HG03175 (cell line): Measurements from ENCODE around the gene IL12RB2.

Source experiments
- ATAC-seq: cut with Tn5 transposase; IDR thresholded peaks from one replicate; pipeline ENCODE4 v1.9.1; 2021; ENCODE audit warnings: mild to moderate bottlenecking, moderate library complexity; ENCODE audit not compliant: unreplicated experiment

IL12RB2 gene, protein sequence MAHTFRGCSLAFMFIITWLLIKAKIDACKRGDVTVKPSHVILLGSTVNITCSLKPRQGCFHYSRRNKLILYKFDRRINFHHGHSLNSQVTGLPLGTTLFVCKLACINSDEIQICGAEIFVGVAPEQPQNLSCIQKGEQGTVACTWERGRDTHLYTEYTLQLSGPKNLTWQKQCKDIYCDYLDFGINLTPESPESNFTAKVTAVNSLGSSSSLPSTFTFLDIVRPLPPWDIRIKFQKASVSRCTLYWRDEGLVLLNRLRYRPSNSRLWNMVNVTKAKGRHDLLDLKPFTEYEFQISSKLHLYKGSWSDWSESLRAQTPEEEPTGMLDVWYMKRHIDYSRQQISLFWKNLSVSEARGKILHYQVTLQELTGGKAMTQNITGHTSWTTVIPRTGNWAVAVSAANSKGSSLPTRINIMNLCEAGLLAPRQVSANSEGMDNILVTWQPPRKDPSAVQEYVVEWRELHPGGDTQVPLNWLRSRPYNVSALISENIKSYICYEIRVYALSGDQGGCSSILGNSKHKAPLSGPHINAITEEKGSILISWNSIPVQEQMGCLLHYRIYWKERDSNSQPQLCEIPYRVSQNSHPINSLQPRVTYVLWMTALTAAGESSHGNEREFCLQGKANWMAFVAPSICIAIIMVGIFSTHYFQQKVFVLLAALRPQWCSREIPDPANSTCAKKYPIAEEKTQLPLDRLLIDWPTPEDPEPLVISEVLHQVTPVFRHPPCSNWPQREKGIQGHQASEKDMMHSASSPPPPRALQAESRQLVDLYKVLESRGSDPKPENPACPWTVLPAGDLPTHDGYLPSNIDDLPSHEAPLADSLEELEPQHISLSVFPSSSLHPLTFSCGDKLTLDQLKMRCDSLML

DNA sequence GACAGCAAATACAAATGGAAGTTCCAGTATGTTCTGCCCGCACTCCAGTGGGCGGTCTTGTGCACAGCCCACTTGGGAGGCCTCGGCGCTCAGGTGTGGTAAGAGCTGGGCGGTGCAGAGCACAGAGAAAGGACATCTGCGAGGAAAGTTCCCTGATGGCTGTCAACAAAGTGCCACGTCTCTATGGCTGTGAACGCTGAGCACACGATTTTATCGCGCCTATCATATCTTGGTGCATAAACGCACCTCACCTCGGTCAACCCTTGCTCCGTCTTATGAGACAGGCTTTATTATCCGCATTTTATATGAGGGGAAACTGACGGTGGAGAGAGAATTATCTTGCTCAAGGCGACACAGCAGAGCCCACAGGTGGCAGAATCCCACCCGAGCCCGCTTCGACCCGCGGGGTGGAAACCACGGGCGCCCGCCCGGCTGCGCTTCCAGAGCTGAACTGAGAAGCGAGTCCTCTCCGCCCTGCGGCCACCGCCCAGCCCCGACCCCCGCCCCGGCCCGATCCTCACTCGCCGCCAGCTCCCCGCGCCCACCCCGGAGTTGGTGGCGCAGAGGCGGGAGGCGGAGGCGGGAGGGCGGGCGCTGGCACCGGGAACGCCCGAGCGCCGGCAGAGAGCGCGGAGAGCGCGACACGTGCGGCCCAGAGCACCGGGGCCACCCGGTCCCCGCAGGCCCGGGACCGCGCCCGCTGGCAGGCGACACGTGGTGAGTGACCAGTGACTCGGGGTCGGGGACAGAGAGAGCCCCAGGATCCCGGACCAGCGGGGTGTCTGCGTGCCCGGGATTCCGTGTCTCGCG is at the start of gene IL12RB2:
TSS of gene IL12RB2 (plus strand) at position 623 of the 810 bp plus-strand sequence. CDS start 12,496 bp downstream, outside the sequence.
- peak; percentile 52 for ATAC-seq

DNA sequence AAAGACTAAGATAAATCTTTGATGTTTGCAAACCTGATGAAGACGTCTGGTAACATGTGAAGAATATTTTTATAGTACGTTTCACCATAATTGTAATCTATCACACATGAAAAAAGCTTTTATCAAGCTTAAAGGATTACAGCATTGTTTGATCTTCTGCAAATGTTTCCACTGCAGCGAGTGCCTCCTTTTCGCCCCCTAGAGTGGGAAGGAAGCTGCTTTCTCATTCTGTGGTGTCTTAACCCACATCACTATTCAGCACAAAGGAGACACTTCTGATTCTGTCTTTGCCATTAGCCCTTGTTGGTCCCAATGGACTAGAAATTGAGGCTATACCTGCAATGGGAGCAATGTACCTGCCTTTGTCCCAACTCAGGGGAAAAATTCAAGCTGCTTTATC is 46.0 kb upstream of the IL12RB2 start:
- no peak for ATAC-seq

DNA sequence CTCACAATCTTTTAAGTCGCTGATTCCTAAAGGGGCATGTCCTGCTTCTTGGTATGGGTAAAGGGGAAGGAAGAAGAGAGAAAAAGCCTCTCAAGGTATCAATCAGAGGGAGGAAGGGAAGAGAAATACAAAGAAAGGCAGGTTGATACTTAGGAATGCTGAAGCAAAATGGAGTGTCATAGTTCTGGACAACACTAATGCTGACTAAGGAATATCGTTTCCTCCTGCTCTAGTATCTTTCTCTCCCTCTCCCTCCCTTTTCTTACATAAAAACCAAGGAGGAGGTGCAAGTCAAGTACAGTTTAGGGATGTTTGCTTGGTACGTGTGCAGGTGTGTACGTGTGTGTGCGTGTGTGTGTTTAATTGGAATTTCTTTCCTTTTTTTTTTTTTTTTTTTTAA is 44.9 kb upstream of the IL12RB2 start:
- ATAC-seq = no peak

DNA sequence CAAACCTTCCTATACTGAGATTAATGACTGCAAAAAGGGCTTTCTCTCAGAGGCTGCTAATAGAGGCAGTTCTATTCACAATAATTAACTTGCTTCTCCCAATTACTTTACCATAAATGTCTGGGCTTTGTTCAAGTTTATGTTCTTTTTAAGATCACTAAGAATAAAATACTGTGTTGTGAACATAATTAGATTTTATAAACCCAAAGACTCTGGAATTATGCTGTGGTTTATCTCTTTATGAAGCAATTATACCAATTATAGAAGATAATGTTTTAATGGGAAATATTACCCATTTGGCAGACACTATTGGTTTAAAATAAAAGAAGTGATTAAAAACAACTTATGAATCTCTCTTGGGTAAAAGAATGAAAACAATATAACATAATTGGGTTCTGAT is 43.5 kb upstream of the IL12RB2 start:
- ATAC-seq = no peak

DNA sequence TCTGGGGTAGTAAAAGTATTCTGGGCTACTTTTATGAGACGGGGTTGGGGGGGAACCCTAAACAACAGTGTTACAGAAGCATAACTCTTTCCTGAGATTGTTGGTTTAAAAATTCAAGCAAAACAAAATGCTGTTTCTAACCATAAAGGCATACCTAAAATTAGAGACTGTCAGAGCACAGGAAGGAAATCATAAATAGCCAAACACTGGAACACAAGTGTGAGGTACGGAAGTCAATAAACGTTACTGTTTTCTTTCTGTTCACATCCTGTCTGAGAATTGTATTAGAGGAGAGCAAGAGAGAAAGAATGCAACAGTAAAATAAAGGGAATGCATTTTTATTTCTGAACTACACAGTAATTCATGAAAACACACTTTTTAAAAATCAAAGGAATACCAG is 42.8 kb upstream of the IL12RB2 start:
- no peak for ATAC-seq

DNA sequence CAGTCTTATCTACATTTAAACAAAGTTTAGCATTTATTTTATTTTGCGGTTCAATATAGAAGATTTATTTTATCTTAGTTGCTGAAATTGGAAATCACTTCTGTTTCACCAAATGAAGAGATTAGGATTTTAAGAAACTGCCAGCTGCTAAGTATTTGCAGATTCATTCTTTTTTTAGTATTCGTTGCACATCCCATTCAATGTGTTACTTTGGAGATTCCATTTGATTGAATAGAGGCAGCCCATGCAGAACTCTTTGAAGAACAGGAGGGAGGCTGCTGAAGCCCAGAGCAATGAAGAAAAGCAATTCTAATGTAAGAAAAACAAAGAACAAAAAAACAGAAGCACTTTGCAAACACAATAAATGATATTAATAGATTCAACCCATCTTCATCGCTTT is 38.6 kb upstream of the IL12RB2 start:
- no peak for ATAC-seq

DNA sequence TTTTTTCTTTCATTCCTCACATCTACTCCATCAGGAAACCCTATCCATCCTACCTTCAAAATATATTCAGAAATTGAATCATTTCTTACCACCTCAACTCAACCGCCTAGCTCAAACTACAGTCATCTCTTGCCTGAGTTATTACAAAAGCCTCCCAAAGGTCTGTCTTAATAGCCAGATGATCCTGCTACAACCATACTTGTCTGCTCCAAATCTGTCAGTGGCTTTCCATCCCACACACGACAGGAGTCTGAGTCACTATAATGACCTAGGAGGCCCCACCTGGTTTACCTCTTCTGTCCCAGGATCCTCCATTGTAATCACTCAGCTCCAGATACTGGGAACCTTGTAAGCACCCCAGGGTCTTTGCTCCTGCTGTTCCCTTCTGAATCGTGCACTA is 37.1 kb upstream of the IL12RB2 start:
- no peak for ATAC-seq

DNA sequence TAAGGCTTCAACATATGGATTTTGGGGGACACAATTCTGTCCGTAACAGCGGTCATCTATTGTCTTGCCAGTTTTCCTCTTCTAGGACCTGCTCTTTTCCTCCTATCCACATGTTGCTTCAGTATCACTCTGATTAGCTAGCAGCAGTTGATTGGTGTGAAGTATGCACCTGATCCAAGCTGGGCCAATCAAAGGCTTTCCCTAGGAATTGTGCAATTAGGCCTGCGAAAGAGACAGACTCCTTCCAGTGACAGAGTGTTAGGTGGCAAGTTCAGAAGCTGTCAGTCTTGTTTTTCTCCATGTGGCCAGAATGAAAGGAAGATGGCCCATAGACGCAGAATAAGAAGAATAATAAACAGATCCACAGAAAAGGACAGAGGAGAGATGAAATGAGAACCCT is 34.1 kb upstream of the IL12RB2 start:
- ATAC-seq = no peak

DNA sequence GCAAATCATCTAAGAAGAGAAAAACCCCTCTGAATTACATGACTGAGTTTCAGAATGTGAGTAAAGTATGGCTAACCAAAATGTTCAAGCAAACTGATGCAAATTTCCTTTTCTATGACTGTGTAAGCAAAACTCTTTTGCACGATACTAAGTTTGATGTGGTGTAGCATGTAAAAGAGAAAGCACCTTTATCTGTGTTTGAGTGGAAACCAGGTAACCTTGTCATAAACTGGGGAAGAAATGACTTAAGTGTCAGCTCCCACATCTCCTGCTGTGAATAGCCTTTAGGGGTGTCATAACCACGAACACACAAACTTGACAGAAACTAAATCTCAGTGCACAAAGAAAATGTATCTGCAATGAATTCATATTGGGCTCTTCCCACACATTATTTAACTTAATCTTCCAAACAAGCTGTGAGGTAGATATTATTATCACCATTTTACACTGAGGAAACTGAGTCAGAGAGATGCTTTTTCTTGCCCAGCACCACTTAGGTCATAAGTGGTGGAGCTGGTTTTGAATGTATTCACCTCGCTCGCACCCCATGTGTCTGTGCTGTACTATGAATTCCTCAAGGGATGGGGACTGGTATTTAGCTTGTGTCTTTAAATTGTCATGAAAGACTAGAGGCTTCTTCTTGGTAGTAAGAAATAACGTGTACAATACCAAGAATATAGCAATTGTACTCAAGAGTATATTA is 32.9 kb upstream of the IL12RB2 start:
- ATAC-seq = no peak

DNA sequence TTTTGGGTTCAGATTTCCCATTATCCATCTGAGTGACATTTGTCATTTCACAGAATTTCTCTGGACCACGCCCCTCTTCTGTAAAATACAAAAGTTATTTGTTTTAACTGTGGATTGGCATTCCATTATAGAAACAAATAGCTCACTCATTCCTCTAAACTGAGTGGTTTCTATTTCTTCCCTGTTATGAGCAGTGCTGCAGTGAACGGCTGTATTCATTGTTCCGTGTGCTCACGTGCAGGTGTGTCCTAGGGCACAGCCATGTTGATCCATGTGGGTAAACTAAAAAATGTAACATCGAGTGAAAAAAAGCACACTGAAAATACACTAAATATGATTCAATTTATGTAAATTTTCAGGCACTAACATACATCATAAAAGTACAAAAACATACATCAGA is 27.0 kb upstream of the IL12RB2 start:
- ATAC-seq = no peak

DNA sequence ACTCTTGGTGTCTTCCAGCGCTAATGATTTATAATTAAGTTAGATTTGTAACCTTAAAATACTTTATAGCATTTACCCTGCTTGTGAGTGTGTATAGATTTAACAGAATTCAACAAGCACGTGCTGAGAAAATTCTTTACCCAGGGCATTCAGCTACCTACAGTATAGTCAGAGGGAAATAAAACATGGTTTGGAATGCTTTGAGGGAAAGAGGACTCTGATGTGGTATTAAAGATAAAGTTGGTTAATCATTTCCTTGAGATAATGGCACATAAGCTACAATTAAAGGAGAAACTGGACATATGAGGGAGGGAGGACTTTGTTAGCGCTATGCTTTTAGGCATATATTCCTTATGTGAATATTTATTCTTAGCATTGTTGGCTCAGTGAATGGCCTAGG is 26.4 kb upstream of the IL12RB2 start:
- ATAC-seq = no peak

DNA sequence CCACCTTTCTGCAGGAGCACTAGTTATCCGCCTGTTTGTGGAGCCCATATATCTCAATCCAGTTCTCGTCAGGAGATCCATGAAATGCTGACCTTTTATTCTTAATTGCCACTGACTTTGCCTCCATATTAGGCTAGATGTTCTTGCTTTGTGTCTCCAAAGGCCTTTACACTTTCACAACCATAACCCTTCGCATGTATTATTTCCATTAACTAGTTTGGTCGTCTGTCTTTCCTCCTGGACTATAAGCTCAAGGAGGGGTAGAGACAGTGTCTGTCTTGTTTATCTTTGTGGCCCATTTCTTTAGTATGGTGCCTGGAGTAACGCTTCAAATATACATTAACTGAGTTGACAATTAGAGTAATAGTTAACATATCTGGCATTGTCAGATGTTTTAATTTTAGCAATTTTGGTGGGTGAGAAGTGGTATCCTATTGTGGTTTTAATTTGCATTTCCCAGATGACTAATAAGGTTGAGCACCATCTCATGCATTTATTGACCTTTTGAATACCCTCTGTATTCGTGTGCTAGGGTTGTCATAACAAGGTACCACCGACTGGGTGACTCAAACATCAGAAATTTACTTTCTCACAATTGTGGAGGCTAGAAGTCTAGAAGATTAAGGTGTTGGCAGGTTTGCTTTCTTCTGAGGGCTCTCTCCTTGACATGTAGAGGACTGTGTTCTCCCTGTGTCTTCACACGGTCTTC is 21.7 kb upstream of the IL12RB2 start:
- ATAC-seq = peak; percentile 97

DNA sequence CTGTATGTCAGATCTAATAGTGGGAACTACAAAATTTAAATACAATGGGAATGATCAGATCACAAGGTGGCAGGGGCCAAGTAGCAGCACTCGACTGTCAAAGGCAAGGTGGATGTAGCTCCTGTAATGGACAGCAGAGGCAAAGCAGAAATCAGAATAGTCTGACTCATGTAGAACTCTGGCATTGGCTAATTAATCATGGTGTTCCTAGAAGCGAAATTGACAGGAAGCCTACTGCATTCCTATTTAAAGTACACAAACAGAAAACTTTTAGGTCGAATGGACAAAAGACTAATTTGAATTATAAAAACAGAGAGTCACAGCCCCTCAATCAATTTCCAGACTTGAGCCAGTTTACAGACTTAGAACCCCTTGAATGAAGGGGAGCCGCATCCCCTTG is 17.4 kb upstream of the IL12RB2 start:
- ATAC-seq = no peak

DNA sequence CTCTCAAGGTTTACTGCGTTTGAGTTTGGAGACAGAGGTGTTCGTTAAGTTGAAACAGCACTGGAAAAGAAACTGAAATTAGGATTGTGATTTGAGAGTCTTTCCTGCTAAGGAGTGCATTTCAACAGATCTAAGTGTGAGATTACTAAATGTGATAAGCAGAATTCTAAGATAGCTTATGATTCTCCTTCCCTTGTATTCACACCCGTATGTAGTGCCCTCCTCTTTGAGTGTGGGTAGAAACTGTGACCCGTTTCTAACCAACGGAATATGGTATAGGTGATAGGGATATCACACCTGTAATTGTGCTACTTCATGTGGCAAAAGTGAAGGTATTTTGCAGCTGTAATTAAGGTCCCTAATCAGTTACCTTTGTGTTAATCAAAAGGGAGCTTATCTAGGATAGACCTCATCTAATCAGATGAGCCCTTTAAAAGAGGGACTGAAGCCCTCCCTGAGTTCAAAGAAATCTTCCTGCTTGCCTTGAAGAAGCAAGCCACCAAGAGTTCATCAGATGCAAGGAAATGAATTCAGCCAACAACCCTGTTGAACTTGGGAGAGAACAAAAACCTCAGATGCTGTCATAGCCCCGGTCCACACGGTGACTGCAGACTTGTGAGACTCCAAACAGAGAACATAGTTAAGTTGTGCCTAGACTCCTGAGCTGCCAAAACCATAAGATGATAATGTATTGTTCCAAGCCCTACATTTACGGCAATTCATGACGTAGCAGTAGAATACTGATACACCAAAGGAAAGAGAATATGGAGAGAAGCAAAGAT is 12.6 kb upstream of the IL12RB2 start:
- no peak for ATAC-seq

DNA sequence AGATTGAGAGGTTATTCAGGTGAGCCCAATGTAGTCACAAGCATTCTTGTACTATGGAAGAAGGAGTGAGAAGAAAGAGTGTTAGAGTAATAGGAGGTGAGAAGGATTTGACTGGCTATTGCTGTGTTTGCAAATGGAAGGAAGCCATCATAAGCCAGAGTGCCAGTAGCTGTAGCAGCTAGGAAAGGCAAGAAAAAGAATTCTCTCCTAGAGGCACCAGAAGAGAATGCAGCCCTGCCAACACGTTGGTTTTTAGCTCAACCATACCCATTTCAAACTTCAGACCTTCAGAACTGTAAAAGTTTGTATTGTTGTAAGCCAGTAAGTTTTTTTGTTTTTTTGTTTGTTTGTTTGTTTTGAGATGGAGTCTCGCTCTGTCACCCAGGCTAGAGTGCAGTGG is 8.9 kb upstream of the IL12RB2 start:
- no peak for ATAC-seq

DNA sequence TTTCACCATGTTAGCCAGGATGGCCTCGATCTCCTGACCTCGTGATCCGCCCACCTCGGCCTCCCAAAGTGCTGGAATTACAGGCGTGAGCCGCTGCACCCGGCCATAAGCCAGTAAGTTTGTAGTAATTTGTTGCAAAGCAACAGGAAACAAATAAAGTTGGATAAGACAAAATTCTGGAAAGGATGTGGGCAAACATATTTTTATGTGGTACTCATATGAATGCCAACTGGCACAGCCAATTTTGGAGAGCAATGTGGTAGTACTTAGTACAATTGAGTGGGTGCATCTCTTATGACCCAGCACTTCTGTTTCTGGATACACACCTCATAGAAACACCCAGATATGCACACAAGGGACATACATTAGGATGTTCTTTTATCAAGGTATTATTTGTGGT is 8.4 kb upstream of the IL12RB2 start:
- no peak for ATAC-seq

DNA sequence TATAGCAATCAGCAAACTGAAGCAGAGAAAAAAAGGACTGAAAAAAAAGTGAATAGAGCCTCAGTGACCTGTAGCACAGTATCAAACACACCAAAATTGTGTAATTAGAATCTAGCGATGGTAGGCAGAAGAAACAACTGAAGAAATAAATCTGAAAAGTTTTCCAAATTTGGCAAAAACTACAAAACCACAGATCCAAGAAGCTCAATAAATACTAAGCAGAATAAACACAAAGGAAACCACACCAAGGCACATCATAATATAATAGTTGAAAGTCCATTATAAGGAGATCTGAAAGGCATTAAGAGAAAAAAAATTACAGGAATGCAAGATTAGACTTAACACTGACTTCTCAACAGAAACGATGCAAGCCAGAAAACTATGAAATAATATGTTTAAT is 7.1 kb upstream of the IL12RB2 start:
- ATAC-seq = no peak

DNA sequence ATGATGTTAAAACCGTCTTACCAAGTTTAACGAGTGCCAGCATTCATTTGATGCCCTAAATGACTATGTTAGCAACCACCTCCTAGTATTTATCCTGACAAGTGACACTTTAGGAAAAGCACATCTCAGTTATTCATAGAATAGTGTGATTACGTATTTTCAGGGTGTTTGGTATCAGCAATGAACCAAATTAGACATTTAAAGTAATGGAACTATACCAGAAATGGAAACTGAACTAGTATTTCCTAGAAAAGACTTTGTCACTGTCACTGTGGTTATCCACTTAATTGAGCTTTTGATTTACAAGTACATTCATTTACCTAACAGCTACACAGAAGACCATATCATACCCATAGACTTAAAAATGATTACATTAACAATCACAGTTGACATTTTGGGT is 3.6 kb upstream of the IL12RB2 start:
- no peak for ATAC-seq

DNA sequence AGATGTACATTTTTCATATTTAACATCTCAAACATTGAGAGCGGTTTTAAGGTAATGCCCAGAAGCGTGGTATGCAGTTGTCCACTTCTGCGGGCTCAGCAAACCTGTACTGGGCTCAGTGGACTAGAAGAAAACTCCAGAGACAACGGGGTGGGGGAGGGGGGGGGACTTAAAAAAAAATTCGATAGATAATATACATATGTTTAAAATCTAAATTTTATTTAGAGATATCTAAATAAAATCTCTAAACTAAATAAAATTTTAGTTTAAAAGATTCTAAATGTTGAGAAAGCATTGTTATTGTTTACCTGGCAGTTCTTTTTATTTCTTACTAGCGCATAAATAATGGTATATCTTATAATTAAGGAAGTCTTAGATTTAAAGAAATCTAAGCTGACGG is 1.1 kb upstream of the IL12RB2 start:
- ATAC-seq = no peak
